ENCODE measurements around the gene PDLIM1.

- TF ChIP-seq CTCF (optimal IDR thresholded peaks at IDR 0.05 in 1 of 3, IDR thresholded peaks at IDR 0.05 in 1 of 3, conservative IDR thresholded peaks at IDR 0.05 in 1 of 3; ENCODE audit: extremely low read depth in 1 of 3, insufficient read depth in 2 of 3, low read length in 3 of 3) (no peak), EZH2 (IDR thresholded peaks at IDR 0.05; ENCODE audit: low read length) (no peak)
These were observed 22.2 kb upstream of the PDLIM1 start for GRCh38 chr10:95312986-95313495.

All from keratinocyte (primary cell).